GM13976 (cell line): Measurements from ENCODE around the gene POT1.

Source experiments
- DNase-seq: peaks from one replicate; pipeline ENCODE4 v3.0.0; 2012; ENCODE audit warnings: low spot score
- CTCF ChIP-seq: IDR thresholded peaks from 2 replicates; pipeline ENCODE4 v1.5.1; 2012; ENCODE audit warnings: borderline replicate concordance, mild to moderate bottlenecking; ENCODE audit not compliant: insufficient read depth; ENCODE audit errors: extremely low read depth, missing control alignments, control extremely low read depth
- in situ Hi-C: fragments of 300-500 bp; cut with MboI; formaldehyde crosslinking; loops from one replicate; pipeline ENCODE4 v1.12.0; 2022; ENCODE audit warnings: low sequenced_read_pairs, mixed read lengths, inconsistent platforms; ENCODE audit not compliant: unreplicated experiment

POT1 gene

DNA sequence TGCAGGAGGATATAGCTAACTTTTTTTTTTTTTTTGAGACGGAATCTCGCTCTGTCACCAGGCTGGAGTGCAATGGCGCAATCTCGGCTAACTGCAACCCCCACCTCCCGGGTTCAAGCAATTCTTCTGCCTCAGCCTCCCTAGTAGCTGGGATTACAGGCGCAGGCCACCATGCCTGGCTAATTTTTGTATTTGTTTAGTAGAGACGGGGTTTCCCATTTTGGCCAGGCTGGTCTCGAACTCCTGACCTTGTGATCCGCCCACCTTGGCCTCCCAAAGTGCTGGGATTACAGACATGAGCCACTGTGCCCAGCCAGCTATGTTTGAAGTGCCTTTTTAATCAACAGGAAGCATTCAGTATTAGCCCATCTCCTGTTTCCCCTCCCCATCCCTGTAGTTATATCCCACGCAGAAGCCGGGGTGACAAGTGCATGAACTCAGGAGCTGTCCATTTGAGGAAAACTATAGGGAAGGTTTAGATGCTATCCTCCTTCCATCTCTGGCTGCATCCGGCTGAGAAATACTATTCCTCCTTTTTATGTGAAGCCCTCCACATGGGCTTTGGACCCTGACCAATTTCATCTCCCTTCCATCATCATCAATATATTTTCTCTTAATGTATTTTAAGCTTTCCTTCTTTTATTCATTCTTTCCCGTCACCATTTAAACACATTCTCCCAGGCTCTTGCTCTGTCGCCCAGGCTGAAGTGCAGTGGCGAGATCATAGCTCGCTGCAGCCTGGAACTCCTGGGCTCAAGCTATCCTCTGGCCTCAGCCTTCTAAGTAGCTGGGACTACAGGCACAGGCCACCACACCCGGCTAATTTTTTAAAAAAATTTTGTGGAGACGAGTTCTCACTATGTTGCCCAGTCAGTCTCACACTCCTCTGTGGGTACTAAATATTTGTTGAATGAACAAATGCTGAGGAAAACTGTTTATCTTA is 1.3 kb upstream of the POT1 start:
- in situ Hi-C loops, result no loop called here
- TF ChIP-seq CTCF, result no peak
- DNase-seq, result no peak

DNA sequence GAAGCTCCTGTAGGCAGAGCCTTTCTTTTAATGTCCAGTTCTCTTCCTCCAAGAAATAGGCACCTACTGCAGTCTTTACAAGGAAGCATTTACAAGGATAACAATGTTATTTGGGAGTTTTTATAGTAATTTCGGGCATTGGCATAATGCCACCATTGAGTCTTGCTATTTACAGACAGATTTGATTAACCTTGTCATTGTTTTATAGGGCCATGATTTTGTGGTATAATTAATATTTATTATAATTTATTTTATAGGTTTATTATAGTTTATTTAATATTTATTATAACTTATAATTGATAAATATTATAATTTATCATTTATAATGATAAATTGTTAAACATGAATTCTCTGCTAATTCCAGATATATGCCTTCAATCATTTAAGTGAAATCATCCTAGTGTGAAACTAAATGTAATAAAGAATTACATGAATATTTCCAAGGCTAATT is 573 bp upstream of the POT1 start:
- DNase-seq, result no peak
- TF ChIP-seq CTCF, result no peak
- in situ Hi-C loops, result no loop called here

DNA sequence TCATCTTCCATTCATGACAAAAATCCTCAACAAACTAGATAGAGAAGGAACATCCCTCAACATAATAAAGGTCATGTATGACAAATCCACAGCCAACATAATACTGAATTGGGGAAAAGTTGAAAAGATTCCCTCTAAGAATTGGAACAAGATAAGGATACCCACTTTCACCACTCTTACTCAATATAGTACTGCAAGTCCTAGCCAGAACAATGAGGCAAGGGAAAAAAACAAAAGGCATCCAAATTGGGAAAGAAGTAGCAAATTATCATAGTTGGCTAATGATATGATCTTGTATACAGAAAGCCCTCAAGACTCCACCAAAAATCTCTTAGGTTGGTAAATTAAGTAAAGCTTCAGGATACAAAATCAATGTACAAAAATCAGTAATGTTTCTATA is 4.7 kb downstream of the POT1 start:
- no peak for TF ChIP-seq CTCF

DNA sequence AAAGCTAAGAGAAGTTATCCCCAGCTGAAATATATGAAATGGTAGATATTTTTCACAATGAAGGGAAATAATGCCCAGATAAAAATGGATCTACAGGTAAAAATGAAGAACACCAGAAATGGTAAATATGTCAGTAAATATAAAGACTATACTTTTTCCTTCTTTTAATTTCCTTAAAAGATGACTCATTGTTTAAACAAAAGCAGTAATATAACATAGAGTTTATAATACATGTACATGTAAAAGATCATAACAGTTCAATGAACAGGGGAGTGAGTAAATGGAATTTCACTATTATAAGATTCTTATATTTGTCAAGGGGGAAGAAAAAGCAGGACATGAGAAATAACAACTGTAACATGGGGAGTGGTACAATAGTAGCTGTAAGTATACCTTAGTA is 7.4 kb downstream of the POT1 start:
- no peak for DNase-seq
- TF ChIP-seq CTCF, result no peak
- in situ Hi-C loops, result no loop called here

More for the DNA sequence above, 4.7 kb downstream of the POT1 start:
- DNase-seq, result no peak
- in situ Hi-C loops, result no loop called here

DNA sequence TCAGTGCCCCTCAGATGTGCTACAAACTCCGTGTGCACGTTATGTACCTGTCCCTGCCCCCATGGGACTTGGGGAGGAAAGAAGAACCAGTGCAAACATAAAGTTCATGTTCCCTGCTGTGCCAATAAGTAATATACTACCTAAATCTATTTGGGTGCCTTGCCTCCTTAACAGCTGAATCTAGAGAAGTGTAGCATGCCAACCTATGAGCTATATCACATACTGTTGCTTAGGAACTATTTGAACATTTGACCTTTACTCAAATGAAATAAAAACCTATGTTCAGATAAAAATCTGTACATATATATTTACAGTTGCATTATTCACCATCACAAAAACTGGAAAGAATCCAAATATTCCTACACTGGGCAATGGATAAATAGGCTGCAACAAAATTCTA is 9.8 kb downstream of the POT1 start:
- TF ChIP-seq CTCF, result no peak
- DNase-seq, result no peak
- in situ Hi-C loops, result no loop called here

- no peak for DNase-seq
- no peak for TF ChIP-seq CTCF
- in situ Hi-C loops, result no loop called here
Measured at GRCh38 chr7:124918662-124919061, 11.0 kb downstream of the POT1 start.
